Osteoblast (primary cell): ENCODE results near the gene PSMD11. TPM values are rescaled to one million over a fixed set of nuclear protein-coding genes. Genes with fewer than 3 reads are reported as not detected.

ENCODE experiments used
- DNase-seq: peaks from one replicate; pipeline ENCODE4 v3.0.0; 2011; ENCODE audit warnings: low spot score, mixed read lengths; ENCODE audit not compliant: insufficient read length; ENCODE audit errors: missing footprints
- H2AFZ ChIP-seq: 2 replicates; pipeline ENCODE4 v1.6.0; 2011; ENCODE audit warnings: mild to moderate bottlenecking, low read length
- H3K27ac ChIP-seq: 2 replicates; pipeline ENCODE4 v1.5.1; 2011; ENCODE audit warnings: mild to moderate bottlenecking, low read depth, low read length, moderate library complexity
- H3K27me3 ChIP-seq: 2 replicates; pipeline ENCODE4 v1.6.0; 2012; ENCODE audit warnings: mild to moderate bottlenecking, control low read depth, inconsistent platforms, low read length, moderate library complexity; ENCODE audit not compliant: insufficient read depth
- H3K36me3 ChIP-seq: 2 replicates; pipeline ENCODE4 v1.5.1; 2011; ENCODE audit warnings: mild to moderate bottlenecking, low read length, control low read depth, moderate library complexity; ENCODE audit not compliant: insufficient read depth
- H3K4me1 ChIP-seq: 2 replicates; pipeline ENCODE4 v1.5.1; 2011; ENCODE audit warnings: mild to moderate bottlenecking, low read length, control low read depth, moderate library complexity; ENCODE audit not compliant: insufficient read depth
- H3K4me2 ChIP-seq: 2 replicates; pipeline ENCODE4 v1.6.0; 2011; ENCODE audit warnings: mild to moderate bottlenecking, low read length; ENCODE audit not compliant: insufficient read depth
- H3K4me3 ChIP-seq: fragments of 200-600 bp; sonication (generic); 3 replicates; pipeline ENCODE4 v1.5.1; 2012; ENCODE audit warnings: mild to moderate bottlenecking, low read length, inconsistent platforms; ENCODE audit not compliant: insufficient read depth
- H3K79me2 ChIP-seq: 2 replicates; pipeline ENCODE4 v1.6.0; 2012; ENCODE audit warnings: mild to moderate bottlenecking, low read length, control low read depth, inconsistent platforms; ENCODE audit not compliant: insufficient read depth
- H3K9me3 ChIP-seq: 2 replicates; pipeline ENCODE4 v1.5.1; 2011; ENCODE audit warnings: low read depth, low read length, control low read depth
- H4K20me1 ChIP-seq: 2 replicates; pipeline ENCODE4 v1.6.0; 2012; ENCODE audit warnings: mild to moderate bottlenecking, low read length, control low read depth; ENCODE audit not compliant: insufficient read depth
- CTCF ChIP-seq: IDR thresholded peaks from 2 replicates; pipeline ENCODE4 v1.5.1; 2011; ENCODE audit warnings: mild to moderate bottlenecking, low read depth, low read length, moderate library complexity; ENCODE audit errors: extremely low read depth
- total RNA-seq: library from RNA; depleted of rRNA; stranded (reverse); fragments of >200 nt; gene quantifications from 2 replicates; pipeline ENCODE4 v1.2.3, GENCODE V29; 2012

PSMD11 gene
- total RNA-seq, 1 donor: 61.2 TPM

GRCh38 chr17:32452281-32452680 lies 8.0 kb downstream of the PSMD11 start:
- peaks cover 50% of the 10 kb centered on the region for H4K20me1 ChIP-seq
- H3K4me2 ChIP-seq: no peak overlapping the region
- H2AFZ ChIP-seq: no peak overlapping the region
- H3K79me2 ChIP-seq: peaks cover 89% of the 10 kb centered on the region
- no peaks in the 10 kb centered on the region for H3K27me3 ChIP-seq
- H3K9me3 ChIP-seq: no peaks in the 10 kb centered on the region
- H3K4me1 ChIP-seq: peaks cover 9% of the 10 kb centered on the region
- TF ChIP-seq CTCF: no peak
- no peak overlapping the region for H3K27ac ChIP-seq
- H3K4me3 ChIP-seq: no peak overlapping the region
- no peak for DNase-seq
- peaks cover 69% of the 10 kb centered on the region for H3K36me3 ChIP-seq

- Histone ChIP-seq H4K20me1 (peaks cover 53% of the 10 kb centered on the region), H2AFZ (no peak overlapping the region), H3K27ac (no peak overlapping the region), H3K4me3 (no peak overlapping the region), H3K9me3 (no peaks in the 10 kb centered on the region), H3K4me2 (no peak overlapping the region), H3K79me2 (peaks cover 87% of the 10 kb centered on the region), H3K4me1 (peaks cover 9% of the 10 kb centered on the region), H3K27me3 (no peaks in the 10 kb centered on the region), H3K36me3 (peaks cover 77% of the 10 kb centered on the region)
- DNase-seq: no peak
- TF ChIP-seq CTCF: no peak
Observed at GRCh38 chr17:32453370-32453769, 9.1 kb downstream of the PSMD11 start.

GRCh38 chr17:32458371-32458770 lies 14.1 kb downstream of the PSMD11 start:
- peaks cover 77% of the 10 kb centered on the region for H3K79me2 ChIP-seq
- peaks cover 80% of the 10 kb centered on the region for H3K36me3 ChIP-seq

GRCh38 chr17:32460054-32460453 lies 15.7 kb downstream of the PSMD11 start:
- no peak for TF ChIP-seq CTCF
- Histone ChIP-seq H3K4me3 (no peak overlapping the region), H3K27ac (no peak overlapping the region), H3K27me3 (no peaks in the 10 kb centered on the region), H2AFZ (no peak overlapping the region), H3K9me3 (no peaks in the 10 kb centered on the region), H3K79me2 (peaks cover 71% of the 10 kb centered on the region), H3K4me1 (no peaks in the 10 kb centered on the region), H3K4me2 (no peak overlapping the region), H4K20me1 (peaks cover 52% of the 10 kb centered on the region), H3K36me3 (peaks cover 78% of the 10 kb centered on the region)
- DNase-seq: no peak

More at GRCh38 chr17:32458371-32458770, 14.1 kb downstream of the PSMD11 start:
- no peak overlapping the region for H3K27ac ChIP-seq
- H2AFZ ChIP-seq: no peak overlapping the region
- peaks cover 51% of the 10 kb centered on the region for H4K20me1 ChIP-seq
- no peak overlapping the region for H3K4me3 ChIP-seq
- no peaks in the 10 kb centered on the region for H3K27me3 ChIP-seq
- no peaks in the 10 kb centered on the region for H3K4me1 ChIP-seq
- no peak overlapping the region for H3K4me2 ChIP-seq
- no peak for TF ChIP-seq CTCF
- DNase-seq: no peak
- H3K9me3 ChIP-seq: no peaks in the 10 kb centered on the region
